ENCODE data around the gene ARHGAP24. TPM values are rescaled to one million over a fixed set of nuclear protein-coding genes. Genes with fewer than 3 reads are reported as not detected.

ARHGAP24 gene
- total and polyA plus RNA-seq, 2 of the 13 experiments (the other 11 are each of a cell fraction or from before 2014, with no cell fraction given): 0.07 to 0.55 TPM

- peak; percentile 50; the same call in 1 of the 2 replicates for TF ChIP-seq ARID5B (CRISPR knock-in tag; IDR thresholded peaks at IDR 0.05)
- 0 out of 2 replicates have a peak, but pooled peaks have one; percentile 16 for TF ChIP-seq KDM6A (CRISPR knock-in tag; IDR thresholded peaks at IDR 0.05; ENCODE audit: low read depth)
- peak; percentile 93 for TF ChIP-seq ZNF12 (CRISPR knock-in tag; IDR thresholded peaks at IDR 0.05)
- no peak for TF ChIP-seq CENPBD1 (CRISPR knock-in tag; IDR thresholded peaks at IDR 0.05; ENCODE audit: borderline replicate concordance, low read depth)
- TF ChIP-seq PHB2 (IDR thresholded peaks at IDR 0.05; ENCODE audit: partially characterized antibody): no peak
- peak; percentile 49; the same call in 1 of the 2 replicates for TF ChIP-seq PATZ1 (CRISPR knock-in tag; IDR thresholded peaks at IDR 0.05)
- TF ChIP-seq POGZ (CRISPR knock-in tag; IDR thresholded peaks at IDR 0.05): 0 out of 2 replicates have a peak, but pooled peaks have one; percentile 25
- peak; percentile 55; the same call in 1 of the 2 replicates for TF ChIP-seq PAXIP1 (CRISPR knock-in tag; conservative IDR thresholded peaks at IDR 0.05)
- TF ChIP-seq ZKSCAN5 (CRISPR knock-in tag; IDR thresholded peaks at IDR 0.05): no peak
- TF ChIP-seq SCMH1 (CRISPR knock-in tag; IDR thresholded peaks at IDR 0.05; ENCODE audit: borderline replicate concordance): no peak
- no peak for TF ChIP-seq NFIC (IDR thresholded peaks at IDR 0.05; ENCODE audit: low read length)
- peak; percentile 62 for TF ChIP-seq HHEX (CRISPR knock-in tag; IDR thresholded peaks at IDR 0.05)
- no peak for TF ChIP-seq ZBTB34 (CRISPR knock-in tag; IDR thresholded peaks at IDR 0.05)
- TF ChIP-seq ZNF652 (CRISPR knock-in tag; IDR thresholded peaks at IDR 0.05; ENCODE audit: borderline replicate concordance, low read depth): 0 out of 2 replicates have a peak, but pooled peaks have one; percentile 7
- TF ChIP-seq FIP1L1 (IDR thresholded peaks at IDR 0.05; ENCODE audit: borderline replicate concordance, insufficient read depth, low read depth, low read length): no peak
- no peak for TF ChIP-seq ZNF10 (CRISPR knock-in tag; IDR thresholded peaks at IDR 0.05; ENCODE audit: borderline replicate concordance, low read depth)
- TF ChIP-seq ZNF136 (CRISPR knock-in tag; IDR thresholded peaks at IDR 0.05; ENCODE audit: low read depth): no peak
Observed at GRCh38 chr4:85928775-85929591, 454.0 kb downstream of the ARHGAP24 start (continued).

All from HepG2 (cell line).